ENCODE results near the gene ZNF541.

The ZNF541 gene

GRCh38 chr19:47573071-47574026, at the start of gene ZNF541:
Gene ZNF541 (minus strand): TSS chr19:47573148. CDS start chr19:47555856, 17,292 bp downstream.
- DNase-seq (ENCODE audit: low read depth in 2 of 2): peak; percentile 67 to 68

GRCh38 chr19:47619763-47620162, 46.8 kb upstream of the ZNF541 start:
- DNase-seq (ENCODE audit: low read depth in 2 of 2): no peak

GRCh38 chr19:47618771-47619170, 45.8 kb upstream of the ZNF541 start:
- no peak for DNase-seq (ENCODE audit: low read depth in 2 of 2)

- DNase-seq (ENCODE audit: low read depth in 2 of 2): no peak
These were observed 42.8 kb upstream of the ZNF541 start for GRCh38 chr19:47615714-47616113.

GRCh38 chr19:47615230-47615629, 42.3 kb upstream of the ZNF541 start:
- DNase-seq (ENCODE audit: low read depth in 2 of 2): no peak

- DNase-seq (ENCODE audit: low read depth in 2 of 2): no peak
These were observed 41.6 kb upstream of the ZNF541 start for GRCh38 chr19:47614559-47614958.

- no peak for DNase-seq (ENCODE audit: low read depth in 2 of 2)
These were observed 41.0 kb upstream of the ZNF541 start for GRCh38 chr19:47614021-47614295.

GRCh38 chr19:47613165-47614020, 40.4 kb upstream of the ZNF541 start:
- no peak for DNase-seq (ENCODE audit: low read depth in 2 of 2)

GRCh38 chr19:47610902-47611301, 38.0 kb upstream of the ZNF541 start:
- DNase-seq (ENCODE audit: low read depth in 2 of 2): no peak

- peak in 1 of 2 donors; percentile 17 for DNase-seq (ENCODE audit: low read depth in 2 of 2)
These were observed 37.3 kb upstream of the ZNF541 start for GRCh38 chr19:47609906-47610894.

GRCh38 chr19:47608969-47609905, 36.3 kb upstream of the ZNF541 start, which contains the start of gene BICRA:
Gene BICRA (plus strand): TSS chr19:47609134. CDS start chr19:47673575, 64,441 bp downstream.
- peak; percentile 45 to 65 for DNase-seq (ENCODE audit: low read depth in 2 of 2)

- peak; percentile 95 to 97 for DNase-seq (ENCODE audit: low read depth in 2 of 2)
These were observed 35.3 kb upstream of the ZNF541 start for GRCh38 chr19:47608074-47608918.

- DNase-seq (ENCODE audit: low read depth in 2 of 2): no peak
These were observed 34.7 kb upstream of the ZNF541 start for GRCh38 chr19:47607564-47608073.

- no peak for DNase-seq (ENCODE audit: low read depth in 2 of 2)
These were observed 31.0 kb upstream of the ZNF541 start for GRCh38 chr19:47603706-47604565.

- no peak for DNase-seq (ENCODE audit: low read depth in 2 of 2)
These were observed 28.4 kb upstream of the ZNF541 start for GRCh38 chr19:47601180-47601904.

- peak; percentile 98 to 99 for DNase-seq (ENCODE audit: low read depth in 2 of 2)
These were observed 27.6 kb upstream of the ZNF541 start for GRCh38 chr19:47600246-47601179.

Data from stimulated activated CD4-positive, alpha-beta T cell treated with anti-CD3 and anti-CD28 coated beads, Interleukin-1b, Interleukin-23, amount 100 ng/mL, for 1 hour (primary cell).